ENCODE results near the gene SLC25A5.

DNA sequence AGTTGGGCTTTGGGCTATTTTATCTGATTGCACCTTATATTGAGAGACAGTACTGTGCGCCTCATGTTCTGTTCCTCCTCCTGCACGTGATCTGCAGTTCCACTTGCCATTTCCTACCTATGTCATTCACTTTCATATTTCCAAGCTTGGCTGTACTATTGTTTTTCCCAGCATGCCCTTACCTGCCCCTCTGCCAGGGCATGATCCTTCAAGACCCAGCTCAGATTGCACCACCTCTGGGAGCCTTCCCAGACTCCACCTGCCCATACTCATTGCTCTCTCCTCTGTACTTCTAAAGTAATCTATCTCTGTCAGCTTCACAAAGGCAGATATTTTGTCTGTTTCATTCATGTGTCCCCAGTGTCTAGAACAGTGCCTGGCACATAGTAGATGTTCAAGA lies 11.6 kb downstream of the SLC25A5 start:
- TF ChIP-seq, protein P1, sequence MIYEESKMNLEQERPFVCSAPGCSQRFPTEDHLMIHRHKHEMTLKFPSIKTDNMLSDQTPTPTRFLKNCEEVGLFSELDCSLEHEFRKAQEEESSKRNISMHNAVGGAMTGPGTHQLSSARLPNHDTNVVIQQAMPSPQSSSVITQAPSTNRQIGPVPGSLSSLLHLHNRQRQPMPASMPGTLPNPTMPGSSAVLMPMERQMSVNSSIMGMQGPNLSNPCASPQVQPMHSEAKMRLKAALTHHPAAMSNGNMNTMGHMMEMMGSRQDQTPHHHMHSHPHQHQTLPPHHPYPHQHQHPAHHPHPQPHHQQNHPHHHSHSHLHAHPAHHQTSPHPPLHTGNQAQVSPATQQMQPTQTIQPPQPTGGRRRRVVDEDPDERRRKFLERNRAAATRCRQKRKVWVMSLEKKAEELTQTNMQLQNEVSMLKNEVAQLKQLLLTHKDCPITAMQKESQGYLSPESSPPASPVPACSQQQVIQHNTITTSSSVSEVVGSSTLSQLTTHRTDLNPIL (CRISPR knock-in tag; IDR thresholded peaks at IDR 0.05; ENCODE audit: low read depth): no peak
- TF ChIP-seq PATZ1 (CRISPR knock-in tag; IDR thresholded peaks at IDR 0.05; ENCODE audit: borderline replicate concordance) (no peak), OSR1 (CRISPR knock-in tag; IDR thresholded peaks at IDR 0.05) (no peak), ZFP30 (CRISPR knock-in tag; IDR thresholded peaks at IDR 0.05) (no peak), ZFP3 (CRISPR knock-in tag; IDR thresholded peaks at IDR 0.05) (no peak), ZNF565 (CRISPR knock-in tag; conservative IDR thresholded peaks at IDR 0.05; ENCODE audit: low read depth) (no peak)
- TF ChIP-seq, protein P2, sequence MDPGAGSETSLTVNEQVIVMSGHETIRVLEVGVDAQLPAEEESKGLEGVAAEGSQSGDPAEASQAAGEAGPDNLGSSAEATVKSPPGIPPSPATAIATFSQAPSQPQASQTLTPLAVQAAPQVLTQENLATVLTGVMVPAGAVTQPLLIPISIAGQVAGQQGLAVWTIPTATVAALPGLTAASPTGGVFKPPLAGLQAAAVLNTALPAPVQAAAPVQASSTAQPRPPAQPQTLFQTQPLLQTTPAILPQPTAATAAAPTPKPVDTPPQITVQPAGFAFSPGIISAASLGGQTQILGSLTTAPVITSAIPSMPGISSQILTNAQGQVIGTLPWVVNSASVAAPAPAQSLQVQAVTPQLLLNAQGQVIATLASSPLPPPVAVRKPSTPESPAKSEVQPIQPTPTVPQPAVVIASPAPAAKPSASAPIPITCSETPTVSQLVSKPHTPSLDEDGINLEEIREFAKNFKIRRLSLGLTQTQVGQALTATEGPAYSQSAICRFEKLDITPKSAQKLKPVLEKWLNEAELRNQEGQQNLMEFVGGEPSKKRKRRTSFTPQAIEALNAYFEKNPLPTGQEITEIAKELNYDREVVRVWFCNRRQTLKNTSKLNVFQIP (CRISPR knock-in tag; IDR thresholded peaks at IDR 0.05; ENCODE audit: borderline replicate concordance, low read depth): no peak

Measured in SK-N-SH treated with all-trans-retinoic acid at 6 μM for 48 hours (cell line).